GM18520 (cell line): Measurements from ENCODE around the gene ZNF771.
"Not testable (repeated sequence)": the region's sequence is repeated elsewhere in the genome, so short reads cannot be mapped to it uniquely, and the experiment has no call there.

ENCODE experiments used
- ATAC-seq: cut with Tn5 transposase; IDR thresholded peaks from one replicate; pipeline ENCODE4 v1.9.1; 2021; ENCODE audit not compliant: unreplicated experiment

The ZNF771 gene

GRCh38 chr16:30430428-30430970, 23.1 kb downstream of the ZNF771 start:
- no peak for ATAC-seq

GRCh38 chr16:30434852-30435251, 27.4 kb downstream of the ZNF771 start:
- no peak for ATAC-seq

- no peak for ATAC-seq
These were observed 30.2 kb downstream of the ZNF771 start for GRCh38 chr16:30437511-30438046.

- ATAC-seq, result no peak
These were observed 31.4 kb downstream of the ZNF771 start for GRCh38 chr16:30438835-30439234.

- no peak for ATAC-seq
These were observed 32.4 kb downstream of the ZNF771 start for GRCh38 chr16:30439720-30440348.

GRCh38 chr16:30443631-30444030, 36.2 kb downstream of the ZNF771 start:
- ATAC-seq, result no peak

- no peak for ATAC-seq
These were observed 37.1 kb downstream of the ZNF771 start for GRCh38 chr16:30444231-30445148.

GRCh38 chr16:30445149-30445407, 37.7 kb downstream of the ZNF771 start:
- peak; percentile 10 for ATAC-seq

GRCh38 chr16:30445408-30446202, 38.2 kb downstream of the ZNF771 start, which contains the start of gene SEPHS2:
SEPHS2 (minus strand) TSS chr16:30445874; CDS start chr16:30445727, 147 bp downstream.
- ATAC-seq, result peak; percentile 77

- no peak for ATAC-seq
These were observed 38.8 kb downstream of the ZNF771 start for GRCh38 chr16:30446203-30446595.

GRCh38 chr16:30447512-30448226, 40.3 kb downstream of the ZNF771 start:
- no peak for ATAC-seq

GRCh38 chr16:30449116-30449435, 41.7 kb downstream of the ZNF771 start:
- no peak for ATAC-seq

GRCh38 chr16:30452709-30453580, 45.5 kb downstream of the ZNF771 start:
- not testable (repeated sequence) for ATAC-seq

- ATAC-seq, result no peak
These were observed 48.9 kb downstream of the ZNF771 start for GRCh38 chr16:30456302-30456701.

GRCh38 chr16:30457256-30457655, 49.9 kb downstream of the ZNF771 start:
- no peak for ATAC-seq

GRCh38 chr16:30457743-30458560, 50.5 kb downstream of the ZNF771 start:
- ATAC-seq, result no peak

- peak; percentile 80 for ATAC-seq
These were observed 51.4 kb downstream of the ZNF771 start for GRCh38 chr16:30458561-30459394.

- no peak for ATAC-seq
These were observed 52.0 kb downstream of the ZNF771 start for GRCh38 chr16:30459456-30459855.
